NCI-H2029 treated with DMSO at 0.1 percent for 48 hours (cell line): Measurements from ENCODE around the gene DDX19B.
A peak's percentile ranks its signal among the peaks of the same experiment; 100 is the strongest.
"Not testable (repeated sequence)": the region's sequence is repeated elsewhere in the genome, so short reads cannot be mapped to it uniquely, and the experiment has no call there.

Experiments used
- DNase-seq: peaks from one replicate; lab custom pipeline; 2025; lab: John Stamatoyannopoulos, UW

Gene DDX19B

DNA sequence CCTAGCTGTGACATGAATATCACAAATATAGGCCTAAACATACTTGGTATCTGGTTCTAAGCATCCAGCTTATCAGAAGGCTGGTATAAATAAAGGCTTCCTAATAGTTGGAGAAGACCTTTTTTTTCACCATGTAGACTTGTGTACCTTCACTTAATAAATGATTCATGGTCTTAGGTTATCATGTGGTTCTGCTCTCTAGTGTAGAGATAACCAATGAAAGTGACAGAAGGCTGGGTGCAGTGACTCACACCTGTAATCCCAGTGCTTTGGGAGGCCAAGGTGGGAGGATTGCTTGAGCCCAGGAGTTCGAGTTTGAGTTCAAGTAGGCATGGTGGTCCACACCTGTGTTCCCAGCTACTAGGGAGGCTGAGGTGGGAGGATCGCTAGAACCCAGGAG is 50.8 kb downstream of the DDX19B start:
- DNase-seq, result no peak

DNA sequence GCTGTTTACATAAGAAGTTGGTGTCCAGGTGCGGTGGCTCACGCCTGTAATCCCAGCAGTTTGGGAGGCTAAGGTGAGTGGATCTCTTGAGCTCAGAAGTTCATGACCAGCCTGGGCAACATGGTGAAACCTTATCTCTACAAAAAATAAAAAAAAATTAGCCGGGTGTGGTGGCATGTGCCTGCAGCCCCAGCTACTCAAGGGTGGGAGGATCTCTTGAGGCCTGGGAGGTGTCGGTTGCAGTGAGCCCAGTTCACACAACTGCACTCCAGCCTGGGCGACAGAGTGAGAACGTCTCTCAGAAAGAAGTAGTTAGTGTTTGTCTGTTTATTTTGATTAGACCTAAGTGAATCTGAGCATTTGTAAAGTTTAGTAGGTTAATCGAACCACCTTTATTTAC is 60.6 kb downstream of the DDX19B start:
- DNase-seq, result no peak

DNA sequence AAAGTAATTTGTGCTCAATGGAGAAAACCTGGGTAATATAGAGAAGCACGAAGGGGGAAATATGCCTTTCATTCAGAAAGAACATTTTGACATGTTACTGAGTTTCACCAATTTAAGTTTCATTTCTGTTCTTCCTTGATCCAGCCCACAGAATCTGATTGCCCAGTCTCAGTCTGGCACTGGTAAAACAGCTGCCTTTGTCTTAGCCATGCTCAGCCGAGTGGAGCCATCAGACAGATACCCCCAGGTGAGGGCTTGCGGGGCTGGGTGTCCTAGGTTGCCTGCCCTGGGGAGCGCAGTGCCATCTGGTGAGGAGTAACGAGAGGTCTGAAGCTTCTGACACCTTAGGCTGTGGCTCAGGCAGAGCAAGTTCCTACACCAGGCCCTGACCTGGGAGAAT is 65.4 kb downstream of the DDX19B start:
- DNase-seq, result no peak

DNA sequence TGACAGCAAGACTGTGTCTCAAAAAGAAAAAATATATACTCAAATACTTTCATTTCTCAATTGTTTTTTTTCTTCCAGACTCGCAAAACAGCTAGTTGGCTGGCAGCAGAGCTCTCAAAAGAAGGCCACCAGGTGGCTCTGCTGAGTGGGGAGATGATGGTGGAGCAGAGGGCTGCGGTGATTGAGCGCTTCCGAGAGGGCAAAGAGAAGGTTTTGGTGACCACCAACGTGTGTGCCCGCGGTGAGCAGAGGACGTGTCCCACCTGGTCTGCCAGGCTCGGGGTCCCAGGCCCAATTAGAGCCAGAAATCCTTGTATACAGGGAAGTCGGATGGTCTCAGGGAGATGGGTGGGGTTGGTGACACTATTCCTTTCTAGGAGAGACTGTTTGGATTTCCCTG is 71.2 kb downstream of the DDX19B start:
- DNase-seq, result not testable (repeated sequence)

DNA sequence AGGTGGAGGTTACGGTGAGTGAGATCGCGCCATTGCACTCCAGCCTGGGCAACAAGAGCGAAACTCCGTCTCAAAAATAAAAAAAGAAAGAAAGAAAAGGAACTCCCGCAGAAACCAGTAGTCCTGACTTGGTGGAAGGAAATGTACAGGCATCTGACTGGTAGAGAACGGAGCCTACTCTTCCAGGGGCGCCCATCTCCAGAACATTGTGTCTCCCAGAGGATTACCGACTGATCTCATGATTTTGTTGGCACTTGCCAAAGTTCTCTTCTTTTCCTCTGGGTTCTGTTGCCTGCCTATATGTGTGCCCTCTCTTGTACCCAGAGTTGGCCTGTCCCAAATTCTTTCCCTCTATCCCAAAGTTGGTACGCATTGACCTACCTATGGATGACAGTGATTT is 71.9 kb downstream of the DDX19B start:
- no peak for DNase-seq

DNA sequence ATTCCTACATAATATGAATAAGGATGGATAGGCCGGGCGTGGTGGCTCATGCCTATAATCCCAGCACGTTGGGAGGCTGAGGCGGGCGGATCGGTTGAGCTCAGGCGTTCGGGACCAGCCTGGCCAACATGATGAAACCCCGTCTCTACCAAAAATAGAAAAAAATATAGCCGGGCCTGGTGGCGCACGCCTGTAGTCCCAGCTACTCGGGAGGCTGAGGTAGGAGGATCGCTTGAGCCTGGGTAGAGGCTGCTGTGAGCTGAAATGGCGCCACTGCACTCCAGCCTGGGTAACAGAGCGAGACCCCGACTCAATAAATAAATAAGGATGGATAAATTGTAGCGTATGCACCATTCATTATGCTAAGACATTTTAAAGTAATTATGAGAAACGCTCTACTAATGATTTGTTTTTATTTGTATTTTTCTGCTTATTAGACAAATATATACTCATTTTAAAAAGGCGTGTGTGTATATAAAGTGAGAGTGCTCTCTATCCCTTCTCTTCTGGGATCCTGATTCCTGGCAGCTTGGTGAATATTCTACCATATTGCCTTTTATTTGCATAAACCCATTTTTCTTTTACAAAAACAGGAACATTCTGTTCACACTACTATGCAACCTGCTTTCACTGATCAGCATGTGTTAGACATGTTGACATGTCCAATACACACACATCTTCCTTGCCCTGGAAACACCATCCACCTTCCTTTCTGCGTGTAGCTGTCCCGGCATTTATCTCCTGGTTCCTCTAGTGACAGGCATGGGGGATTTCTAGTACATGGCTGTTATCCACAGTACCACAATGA is 74.1 kb downstream of the DDX19B start:
- no peak for DNase-seq

DNA sequence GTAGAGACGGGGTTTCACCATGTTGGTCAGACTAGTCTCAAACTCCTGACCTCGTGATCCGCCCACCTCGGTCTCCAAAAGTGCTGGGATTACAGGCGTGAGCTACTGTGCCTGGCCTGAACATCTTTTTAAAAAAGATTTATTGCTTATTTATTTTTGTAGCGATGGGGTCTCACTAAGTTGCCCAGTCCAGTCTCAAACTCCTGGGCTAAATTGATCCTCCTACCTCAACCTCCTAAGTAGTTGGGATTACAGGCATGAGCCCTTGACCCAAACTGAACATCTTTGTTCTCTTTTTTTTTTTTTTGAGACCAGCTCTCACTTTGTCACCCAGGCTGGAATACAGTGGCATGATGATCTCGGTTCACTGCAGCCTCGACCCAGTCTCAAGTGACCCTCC is 75.2 kb downstream of the DDX19B start:
- no peak for DNase-seq

DNA sequence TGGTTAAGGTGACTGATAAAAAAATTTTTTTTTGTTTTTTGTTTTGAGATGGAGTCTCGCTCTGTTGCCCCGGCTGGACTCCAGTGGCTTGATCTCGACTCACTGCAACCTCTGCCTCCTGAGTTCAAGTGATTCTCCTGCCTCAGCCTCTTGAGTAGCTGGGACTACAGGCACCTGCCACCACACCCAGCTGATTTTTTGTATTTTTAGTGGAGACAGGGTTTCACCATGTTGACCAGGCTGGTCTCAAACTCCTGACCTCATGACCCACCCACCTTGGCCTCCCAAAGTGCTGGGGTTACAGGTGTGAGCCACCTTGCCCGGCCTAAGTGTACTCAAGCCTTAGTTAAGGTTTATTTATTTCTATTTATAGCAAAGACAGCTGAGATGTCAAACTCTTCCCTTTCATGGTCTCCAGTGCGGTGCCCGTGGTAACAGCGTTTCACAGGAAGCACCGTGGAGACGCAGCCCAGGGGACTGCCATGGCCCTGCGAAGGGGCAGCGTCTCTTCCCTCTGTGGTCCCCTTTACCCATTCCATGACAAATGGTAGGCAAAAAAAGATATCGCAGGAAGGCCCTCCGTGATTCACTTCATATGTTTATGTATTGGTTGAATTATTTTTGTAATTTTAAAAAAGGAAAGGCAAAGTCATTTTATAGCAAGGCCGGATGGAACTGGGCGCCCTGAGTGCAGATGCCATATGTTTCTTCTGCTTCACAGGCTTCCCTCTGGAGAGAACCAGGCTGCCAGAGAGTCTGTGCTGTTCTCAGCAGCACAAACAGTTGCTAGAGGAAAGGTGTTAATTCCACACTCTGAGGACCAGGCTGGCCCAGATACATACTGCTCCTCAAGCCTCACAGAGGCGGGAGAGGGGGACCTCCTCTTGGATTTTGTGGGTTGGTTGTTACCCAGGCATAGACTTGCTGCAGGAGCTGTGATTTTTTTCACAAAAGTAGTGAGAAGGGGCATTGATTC is 76.9 kb downstream of the DDX19B start:
- no peak for DNase-seq

DNA sequence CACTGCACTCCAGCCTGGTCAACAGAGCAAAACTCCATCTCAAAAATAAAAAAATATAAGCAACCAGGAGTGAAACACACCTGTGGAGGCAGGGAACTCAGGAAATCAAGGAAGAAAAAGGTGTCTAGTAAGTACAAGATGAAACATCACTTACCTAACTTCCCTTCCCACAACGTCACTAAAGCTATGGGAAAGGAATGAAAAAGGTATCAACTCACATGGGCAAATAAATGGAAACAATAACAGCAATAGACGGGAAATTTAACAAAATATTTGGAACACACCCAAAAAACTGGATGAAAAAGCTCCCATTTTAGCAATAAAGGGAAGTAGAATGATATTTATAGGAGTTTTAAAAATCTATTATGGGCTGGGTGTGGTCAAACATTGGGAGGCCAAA is 78.8 kb downstream of the DDX19B start:
- no peak for DNase-seq

DNA sequence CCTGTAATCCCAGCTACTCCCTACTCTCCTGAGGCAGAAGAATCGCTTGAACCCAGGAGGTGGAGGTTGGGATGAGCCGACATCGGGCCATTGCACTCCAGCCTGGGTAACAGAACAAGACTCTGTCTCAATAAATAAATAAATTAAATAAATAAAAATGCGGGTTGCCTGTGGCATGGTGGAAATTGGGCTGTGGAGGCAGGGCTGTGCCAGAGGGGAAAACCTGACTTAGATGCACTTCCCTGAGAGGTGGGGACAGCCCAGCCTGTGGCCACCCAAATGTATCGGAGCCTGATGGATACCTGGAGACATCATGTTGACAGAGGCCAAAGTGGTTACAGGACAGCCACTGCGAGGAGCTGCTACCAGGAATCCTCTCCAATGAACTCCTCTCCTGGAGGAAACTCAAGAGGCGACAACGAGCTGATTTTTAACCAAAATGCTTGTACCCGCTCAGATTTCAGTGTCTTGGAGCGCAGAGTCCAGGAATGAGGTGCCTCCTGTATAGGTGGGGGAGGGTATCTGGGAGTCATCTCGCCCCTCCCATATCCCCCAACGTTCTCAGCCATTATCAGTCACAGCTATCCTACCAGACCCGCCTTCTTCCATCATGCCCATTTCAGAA is 80.0 kb downstream of the DDX19B start:
- no peak for DNase-seq

DNA sequence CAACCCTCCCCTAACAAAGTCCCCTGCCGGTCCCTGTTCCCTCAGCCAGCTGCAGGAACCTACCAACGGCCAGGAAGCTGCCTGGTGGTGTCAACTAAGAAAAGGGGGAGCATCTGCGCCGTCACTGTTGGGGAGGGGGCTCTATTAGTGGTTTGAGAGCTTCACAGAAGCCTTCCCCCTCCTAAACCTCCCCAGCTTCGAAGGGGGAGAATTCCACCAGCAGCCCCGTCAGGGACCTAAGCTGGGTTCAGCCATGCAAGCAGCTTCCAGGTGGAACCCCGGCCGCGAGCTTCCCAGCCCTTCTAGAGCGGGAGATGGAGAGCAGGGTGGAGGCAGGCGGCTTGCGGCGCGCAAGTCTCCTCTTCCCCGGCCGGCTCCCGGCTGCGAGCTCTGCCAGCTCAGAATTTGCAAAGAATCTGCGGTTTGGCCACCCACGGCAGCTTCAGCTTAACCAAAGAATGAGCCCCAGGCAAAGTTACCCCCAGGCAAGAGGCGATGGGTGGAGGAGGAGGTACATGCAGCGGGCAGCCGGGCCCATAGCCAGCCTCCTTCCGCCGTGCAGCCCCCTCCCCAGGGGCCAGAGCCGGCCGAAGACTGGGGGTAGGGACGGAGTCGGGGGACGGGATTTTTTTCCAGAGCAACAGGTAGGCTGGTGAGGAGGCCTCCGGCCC is 81.4 kb downstream of the DDX19B start:
- DNase-seq, result no peak

DNA sequence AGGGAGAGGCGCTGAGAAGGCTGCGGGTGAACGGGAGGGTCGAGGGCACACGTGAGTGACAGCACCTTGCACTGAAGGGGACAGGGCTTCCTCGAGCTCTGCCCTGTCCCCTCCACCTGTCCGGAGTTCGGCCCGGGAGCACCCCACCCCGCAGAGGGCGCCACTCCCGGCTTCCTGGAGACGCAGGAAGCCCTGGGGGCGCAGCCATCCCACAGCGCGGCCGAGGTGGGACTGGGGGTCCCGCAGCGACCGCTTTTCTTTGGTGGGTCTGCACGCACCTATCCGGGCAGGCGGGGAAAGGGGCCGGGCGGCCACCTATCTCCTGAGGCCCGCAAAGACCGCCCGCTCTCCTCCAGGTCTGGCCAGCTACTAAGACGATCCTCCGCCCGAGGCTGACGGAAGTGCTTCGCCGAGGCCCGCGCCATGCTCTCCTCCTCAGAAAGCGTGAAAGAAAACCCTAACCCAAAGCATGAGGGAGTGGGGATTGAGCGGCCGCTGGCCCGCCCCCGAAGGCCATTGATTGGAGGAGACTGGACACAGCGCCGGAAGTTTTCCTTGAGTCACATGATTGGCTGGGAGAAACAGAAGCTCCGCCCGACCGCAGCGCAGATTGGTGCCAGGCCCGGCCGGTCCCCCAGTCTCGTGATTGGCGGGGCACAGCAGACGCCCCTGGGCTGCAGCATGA is 82.1 kb downstream of the DDX19B start:
- peak; percentile 79 for DNase-seq

DNA sequence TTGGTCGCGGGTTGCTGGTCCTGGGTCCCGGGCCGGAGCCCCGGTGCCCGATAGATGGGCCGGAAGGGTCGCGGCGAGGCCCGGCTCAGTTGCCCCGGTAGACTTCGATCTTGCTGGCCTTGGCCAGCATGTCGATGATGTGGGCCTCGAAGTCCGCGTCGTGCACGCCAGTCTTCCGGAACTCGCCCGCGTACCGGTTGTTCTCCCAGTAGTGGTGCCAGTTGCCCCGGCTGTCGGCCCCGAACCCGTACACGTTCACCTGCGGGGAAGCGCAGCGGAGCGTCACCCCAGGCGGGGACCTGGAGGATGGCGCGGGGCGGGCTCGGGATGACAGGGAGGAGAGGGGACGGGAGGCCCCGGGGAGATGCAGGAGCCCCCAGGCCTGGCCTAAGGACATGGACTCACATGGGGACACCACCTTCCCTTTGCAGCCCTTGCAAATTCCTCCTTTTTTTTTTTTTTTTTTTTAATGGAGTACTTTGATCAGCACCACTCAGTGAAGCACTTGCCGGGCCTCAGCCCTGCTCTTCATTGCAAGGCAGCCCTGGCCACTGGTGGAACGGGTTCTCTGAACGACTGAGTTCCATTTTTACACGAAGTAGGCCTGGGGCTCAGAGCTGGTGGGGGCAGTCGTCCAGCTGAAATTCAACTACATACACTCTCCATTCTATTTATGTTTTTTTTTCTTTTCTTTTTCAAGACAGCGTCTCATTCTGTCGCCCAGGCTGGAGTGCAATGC is 82.8 kb downstream of the DDX19B start:
- DNase-seq, result no peak

DNA sequence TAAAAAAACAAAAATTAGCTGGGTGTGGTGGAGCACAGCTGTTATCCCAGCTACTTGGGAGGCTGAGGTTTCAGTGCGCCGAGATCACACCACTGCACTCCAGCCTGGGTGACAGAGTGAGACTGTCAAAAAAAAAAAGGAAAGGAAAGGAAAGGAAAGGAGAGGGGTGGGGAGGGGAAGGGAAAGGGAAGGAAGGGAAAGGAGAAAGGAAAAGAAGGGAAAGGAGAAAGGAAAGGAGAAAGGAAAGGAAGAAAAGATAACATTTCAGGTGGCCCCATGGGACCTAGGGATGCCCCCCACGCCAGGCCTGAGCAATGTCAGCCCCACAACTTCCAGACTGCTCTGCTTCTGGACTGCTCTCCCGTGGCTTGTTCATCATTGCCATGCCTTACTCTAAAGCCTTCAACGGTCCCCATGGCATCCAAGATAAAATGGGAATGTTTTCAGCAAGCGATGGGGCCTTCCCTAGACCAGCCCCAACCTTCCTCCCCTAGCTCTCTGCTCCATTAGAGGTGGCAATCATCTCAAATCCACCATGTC is 84.5 kb downstream of the DDX19B start:
- no peak for DNase-seq
